ENCODE measurements around the gene ISM2.
"Not testable (repeated sequence)": the region's sequence is repeated elsewhere in the genome, so short reads cannot be mapped to it uniquely, and the experiment has no call there.

ISM2 gene

DNA sequence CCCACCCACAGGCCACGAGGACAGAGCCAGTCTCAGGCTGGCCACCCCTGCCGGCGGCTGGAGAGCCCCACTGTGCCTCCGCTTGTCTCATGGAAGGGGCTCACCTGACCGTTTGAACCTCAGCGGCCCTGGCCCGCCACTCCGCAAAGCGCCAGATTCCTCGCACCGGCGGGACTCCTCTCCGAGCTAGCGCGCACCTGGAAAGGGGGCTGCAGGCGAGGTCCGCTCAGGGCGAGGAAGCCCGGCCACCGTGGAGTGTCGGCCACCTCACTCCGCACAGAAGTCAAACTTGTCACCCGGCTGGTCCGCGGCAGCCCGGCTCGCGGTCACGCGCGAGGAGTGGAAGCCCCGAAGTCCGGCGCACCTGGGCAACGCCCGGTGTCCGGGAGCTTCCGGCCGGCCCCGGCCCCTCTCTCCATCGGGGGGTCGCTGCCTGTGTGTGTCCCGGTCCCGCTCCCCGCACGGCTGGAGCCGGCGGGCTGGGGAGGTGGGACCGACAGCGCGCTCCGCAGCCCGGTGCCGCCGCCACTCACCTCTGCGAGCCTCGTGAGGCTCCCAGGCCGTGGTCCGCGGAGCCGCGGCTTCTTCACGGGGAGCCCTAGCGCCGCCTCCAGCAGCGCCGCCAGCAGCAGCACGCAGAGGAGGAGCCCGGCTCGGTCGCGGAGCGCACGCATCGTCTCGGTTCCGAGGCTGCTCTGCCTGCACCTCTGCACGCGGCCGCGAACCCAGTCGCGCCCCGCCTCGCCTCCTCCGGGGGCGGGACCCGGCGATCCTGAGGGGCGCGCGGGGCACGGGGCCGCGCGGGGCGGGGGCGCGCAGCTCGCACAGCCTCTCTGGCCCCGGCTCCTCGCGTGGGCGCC, at the start of gene ISM2:
ISM2 (minus strand) TSS at position 697 of the 860 bp plus-strand sequence; CDS start at position 674, 23 bp downstream.
- DNase-seq, result peak; percentile 42

DNA sequence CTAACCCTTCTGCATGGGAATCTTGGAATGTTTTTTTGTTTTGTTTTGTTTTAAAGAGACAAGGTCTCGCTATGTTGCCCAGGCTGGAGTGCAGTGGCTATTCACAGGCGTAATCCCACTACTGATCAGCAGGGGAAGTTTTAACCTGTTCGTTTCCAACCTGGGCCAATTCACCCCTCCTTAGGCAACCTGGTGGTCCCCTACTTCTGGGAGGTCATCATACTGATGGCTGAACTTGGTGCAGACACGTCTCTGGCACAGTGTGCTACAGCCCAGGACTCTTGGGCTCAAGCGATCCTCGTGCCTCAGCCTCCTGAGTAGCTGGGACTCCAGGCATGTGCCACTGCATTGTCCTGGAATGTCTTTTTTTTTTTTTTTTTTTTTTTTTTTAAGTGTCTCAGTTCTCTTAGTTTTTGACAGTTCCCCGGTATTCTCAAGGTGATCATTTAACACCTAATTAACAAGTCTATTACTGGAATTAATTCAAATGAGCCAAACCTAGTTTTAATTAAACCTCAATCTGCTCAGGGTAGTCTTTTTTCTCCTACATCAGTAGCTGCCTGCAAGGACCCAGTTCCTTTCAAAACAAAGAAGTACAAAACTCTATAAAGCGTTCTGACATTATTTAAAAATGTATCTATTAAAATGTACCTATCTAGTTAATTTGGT, 49.0 kb upstream of the ISM2 start:
- DNase-seq, result no peak

DNA sequence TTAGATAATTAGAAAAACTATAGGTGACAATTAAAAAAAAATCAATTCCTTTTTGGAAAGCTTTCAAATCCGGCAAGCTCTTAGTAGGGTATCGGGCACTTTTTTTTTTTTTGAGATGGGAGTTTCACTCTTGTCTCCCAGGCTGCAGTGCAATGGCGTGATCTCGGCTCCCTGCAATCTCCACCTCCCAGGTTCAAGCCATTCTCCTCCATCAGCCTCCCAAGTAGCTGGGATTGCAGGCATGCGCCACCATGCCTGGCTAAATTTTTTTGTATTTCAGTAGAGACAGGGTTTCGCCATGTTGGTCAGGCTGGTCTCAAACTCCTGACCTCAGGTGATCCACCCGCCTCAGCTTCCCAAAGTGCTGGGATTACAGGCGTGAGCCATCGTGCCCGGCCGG, 46.6 kb upstream of the ISM2 start:
- DNase-seq, result not testable (repeated sequence)

- no peak for DNase-seq
Observed at GRCh38 chr14:77544571-77544970, 46.0 kb upstream of the ISM2 start.

DNA sequence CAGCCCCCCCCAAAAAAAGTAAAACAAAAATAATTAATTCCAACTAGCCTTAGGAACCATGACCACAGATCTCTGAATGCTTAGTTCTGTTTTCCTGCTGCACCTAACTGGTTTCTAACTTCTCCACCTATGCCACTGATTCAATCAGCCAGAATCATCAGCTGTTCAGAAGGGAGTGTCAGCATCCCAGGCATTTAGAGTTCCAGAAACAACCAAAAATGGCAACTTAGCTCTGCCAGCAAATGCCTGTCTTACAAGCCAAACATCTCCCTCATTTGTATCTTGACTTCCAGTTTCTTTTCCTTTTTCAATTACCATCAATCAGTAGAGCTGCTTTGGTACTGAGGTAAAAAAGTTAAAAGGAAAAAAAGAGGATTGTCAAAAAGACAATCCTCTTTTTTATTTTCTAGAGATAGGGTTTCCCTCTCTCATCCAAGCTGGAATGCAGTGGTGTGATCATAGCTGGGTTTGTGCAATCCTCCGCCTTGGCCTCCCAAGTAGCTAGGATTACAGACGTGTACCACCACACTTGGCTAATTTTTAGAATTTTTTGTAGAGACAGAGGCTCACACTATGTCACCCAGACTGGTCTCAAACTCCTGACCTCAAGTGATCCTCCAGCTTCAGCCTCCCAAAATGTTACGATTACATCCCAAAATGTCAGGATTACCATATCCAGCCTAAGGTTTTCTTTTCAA, 45.2 kb upstream of the ISM2 start:
- DNase-seq, result no peak

GRCh38 chr14:77543240-77543551, 44.6 kb upstream of the ISM2 start:
- no peak for DNase-seq

GRCh38 chr14:77542421-77543239, 44.0 kb upstream of the ISM2 start:
- DNase-seq, result no peak

DNA sequence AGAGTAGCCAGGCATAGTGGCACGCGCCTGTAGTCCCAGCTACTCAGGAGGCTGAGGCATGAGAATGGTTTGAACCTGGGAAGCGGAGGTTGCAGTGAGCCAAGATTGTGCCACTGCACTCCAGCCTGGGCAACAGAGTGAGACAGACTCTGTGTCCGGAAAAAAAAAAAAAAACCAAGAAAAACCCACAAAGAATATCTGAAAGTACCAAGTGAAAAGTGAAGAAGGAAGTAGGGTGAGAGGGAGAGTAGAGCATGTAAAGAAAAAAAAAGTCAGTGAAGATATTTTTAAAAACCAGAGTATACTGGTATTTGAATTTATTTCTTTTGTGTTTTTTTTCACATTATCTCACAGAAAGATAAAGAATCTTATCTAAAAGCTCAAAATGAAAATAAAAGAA, 43.3 kb upstream of the ISM2 start:
- DNase-seq, result no peak

DNA sequence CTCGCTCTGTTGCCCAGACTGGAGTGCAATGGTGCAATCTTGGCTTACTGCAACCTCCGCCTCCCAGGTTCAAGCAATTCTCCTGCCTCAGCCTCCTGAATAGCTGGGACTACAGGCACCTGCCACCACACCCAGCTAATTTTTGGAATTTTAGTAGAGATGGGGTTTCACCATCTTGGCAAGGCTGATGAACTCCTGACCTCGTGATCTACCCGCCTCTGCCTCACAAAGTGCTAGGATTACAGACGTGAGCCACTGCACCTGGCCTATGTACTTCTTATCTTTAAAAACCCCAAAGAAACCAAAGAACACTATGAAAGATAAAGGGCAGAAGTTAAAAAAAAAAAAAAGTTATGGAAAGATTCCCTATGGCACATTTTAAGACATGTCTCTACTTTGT, 38.3 kb upstream of the ISM2 start:
- DNase-seq, result not testable (repeated sequence)

- DNase-seq, result no peak
Observed at GRCh38 chr14:77531071-77531470, 32.5 kb upstream of the ISM2 start.

GRCh38 chr14:77529963-77530362, 31.3 kb upstream of the ISM2 start:
- DNase-seq, result no peak

DNA sequence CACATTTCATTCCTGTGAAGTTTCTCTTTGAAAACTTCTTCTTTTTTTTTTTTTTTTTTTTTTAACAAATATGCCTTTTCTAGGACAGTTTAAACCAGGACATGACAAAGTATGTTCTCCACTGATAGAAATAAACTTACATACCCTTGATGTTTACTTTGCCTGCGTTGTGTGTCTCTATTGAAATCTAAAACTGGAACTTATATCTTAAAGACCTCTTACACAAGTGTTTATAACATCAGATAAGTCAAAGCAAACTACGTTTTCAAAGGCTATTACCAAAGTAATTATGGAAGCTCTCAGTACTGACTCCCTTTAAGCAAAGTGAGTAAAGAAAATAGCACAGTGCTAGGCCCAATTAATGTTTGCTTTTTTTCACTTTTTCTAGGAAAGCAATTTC, 30.6 kb upstream of the ISM2 start:
- no peak for DNase-seq

GRCh38 chr14:77528701-77529100, 30.1 kb upstream of the ISM2 start:
- not testable (repeated sequence) for DNase-seq

DNA sequence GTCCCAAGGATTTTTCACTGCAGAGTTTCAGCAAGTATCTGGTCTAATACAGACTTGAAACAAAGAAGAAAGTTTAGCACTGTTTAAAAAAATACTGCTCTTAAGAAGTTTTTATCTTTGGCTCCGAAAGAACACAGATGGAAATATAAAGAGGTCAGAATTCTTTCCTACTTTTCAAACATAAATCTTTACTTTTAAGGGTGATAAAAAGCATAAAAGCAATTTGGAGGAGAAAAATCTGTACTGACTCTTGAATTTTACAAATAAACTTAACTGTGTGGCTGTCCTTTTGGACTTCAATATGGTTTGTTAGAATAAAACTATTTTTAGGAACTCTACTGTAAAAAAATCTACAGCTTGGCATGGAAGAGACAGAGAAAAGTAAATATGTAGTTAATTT, 27.6 kb upstream of the ISM2 start:
- no peak for DNase-seq

DNA sequence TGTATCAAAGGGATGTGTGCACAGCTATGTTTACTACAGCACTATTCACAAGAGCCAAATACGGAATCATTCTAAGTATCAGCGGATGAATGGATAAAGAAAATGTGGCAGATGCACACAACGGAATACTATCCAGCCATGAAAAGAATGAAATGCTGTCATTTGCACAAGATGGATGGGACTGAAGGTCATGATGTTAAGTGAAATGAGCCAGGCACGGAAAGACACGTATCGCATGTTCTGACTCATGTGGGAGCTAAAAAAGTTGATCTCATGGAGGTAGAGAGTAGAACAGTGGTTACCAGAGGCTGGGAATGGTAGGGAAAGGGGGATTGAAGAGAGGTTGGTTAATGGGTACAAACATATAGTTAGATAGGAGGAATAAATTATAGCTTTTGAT, 25.9 kb upstream of the ISM2 start:
- DNase-seq, result no peak

- no peak for DNase-seq
Observed at GRCh38 chr14:77523109-77523508, 24.5 kb upstream of the ISM2 start.

DNA sequence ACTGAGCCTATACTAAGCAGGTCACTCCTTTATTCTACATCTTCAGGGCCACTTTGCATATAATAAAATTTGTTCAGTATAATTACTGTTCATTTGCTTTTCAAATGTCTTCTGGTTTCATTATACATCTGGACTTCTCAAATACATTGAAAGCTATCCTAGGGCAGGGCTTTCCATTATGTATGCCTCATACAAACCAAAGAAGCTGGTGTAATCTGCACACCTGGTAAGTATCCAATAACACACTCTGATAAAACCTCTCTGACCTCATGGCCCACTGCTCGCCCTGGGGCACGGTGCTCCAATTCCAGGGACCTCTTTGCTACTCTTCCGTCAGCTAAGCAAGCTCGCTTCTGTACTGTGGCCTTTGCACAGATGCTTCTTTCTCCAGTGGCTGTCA, 21.9 kb upstream of the ISM2 start:
- no peak for DNase-seq

- no peak for DNase-seq
Observed at GRCh38 chr14:77516126-77516525, 17.5 kb upstream of the ISM2 start.

- DNase-seq, result no peak
Observed at GRCh38 chr14:77511486-77512162, 13.0 kb upstream of the ISM2 start.

DNA sequence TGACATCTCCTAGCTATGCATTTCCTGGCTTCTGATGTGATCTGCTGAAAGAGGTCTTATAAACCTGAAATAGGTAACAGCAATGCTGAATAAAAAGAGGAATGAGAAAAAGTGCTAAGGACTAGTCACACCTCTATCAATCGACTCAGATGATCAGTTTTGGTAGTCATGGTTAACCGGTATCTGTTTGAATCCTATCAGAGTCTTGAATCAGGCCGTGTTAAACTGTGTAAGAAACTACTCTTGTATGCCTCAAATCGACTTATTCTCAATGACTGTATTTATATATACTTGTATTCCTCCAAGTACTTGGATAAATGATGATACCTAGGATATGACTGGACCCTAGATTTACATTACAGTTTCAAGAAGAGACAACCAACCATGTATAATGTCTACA, 10.8 kb upstream of the ISM2 start:
- no peak for DNase-seq

- no peak for DNase-seq
Observed at GRCh38 chr14:77508876-77509275, 10.3 kb upstream of the ISM2 start.

DNA sequence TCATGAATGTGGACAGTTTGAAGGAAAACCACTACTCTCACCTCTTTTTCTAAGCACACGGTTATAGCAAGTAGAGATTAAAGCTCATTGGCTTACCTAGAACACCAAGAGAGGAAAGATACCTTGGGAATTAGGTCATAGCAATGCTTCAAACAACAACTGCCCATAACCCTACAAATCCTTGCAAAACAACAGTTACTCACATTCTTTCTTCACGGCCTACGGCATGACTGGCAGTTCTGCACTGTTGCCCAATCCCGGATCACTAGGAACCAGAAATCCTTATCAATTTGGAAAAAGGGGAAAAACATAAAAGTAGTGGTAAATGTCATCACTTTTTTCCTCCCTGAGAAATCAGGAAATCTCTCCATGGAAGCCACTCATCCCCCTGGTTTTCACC, 9.6 kb upstream of the ISM2 start:
- DNase-seq, result no peak
